Measurements from ENCODE around the gene MOBP. TPM values are rescaled to one million over a fixed set of nuclear protein-coding genes. Genes with fewer than 3 reads are reported as not detected.
"Not testable (repeated sequence)": the region's sequence is repeated elsewhere in the genome, so short reads cannot be mapped to it uniquely, and the experiment has no call there.

Gene MOBP
- total RNA-seq, 2 donors from 2014 or later = 0.34 TPM; not detected in 1

DNA sequence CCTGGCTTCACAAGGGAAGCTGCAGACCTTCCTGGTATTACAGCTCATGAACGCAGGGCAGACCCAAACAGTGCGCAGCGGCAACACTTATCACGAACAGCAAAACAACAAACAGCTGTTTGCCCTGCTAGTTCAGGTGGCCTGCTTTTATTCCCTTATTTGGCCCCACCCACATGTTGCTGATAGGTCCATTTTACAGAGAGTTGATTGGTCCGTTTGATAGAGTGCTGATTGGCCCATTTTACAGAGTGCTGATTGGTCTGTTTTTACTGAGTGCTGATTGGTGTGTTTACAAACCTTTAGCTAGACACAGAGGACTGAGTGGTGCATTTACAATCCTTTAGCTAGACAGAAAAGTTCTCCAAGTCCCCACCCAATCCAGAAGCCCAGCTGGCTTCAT lies 8.9 kb upstream of the MOBP start:
- not testable (repeated sequence) for DNase-seq; H3K36me3 Mint-ChIP-seq (ENCODE audit: insufficient read depth in 2 of 2); ATAC-seq (replicated peaks in 1 of 2); H3K4me3 Mint-ChIP-seq; H3K27ac Mint-ChIP-seq; H3K4me1 Mint-ChIP-seq (ENCODE audit: low read depth); H3K9me3 Mint-ChIP-seq
- peaks cover 28% of the 10 kb centered on the region for H3K27me3 Mint-ChIP-seq (ENCODE audit: low read depth)

DNA sequence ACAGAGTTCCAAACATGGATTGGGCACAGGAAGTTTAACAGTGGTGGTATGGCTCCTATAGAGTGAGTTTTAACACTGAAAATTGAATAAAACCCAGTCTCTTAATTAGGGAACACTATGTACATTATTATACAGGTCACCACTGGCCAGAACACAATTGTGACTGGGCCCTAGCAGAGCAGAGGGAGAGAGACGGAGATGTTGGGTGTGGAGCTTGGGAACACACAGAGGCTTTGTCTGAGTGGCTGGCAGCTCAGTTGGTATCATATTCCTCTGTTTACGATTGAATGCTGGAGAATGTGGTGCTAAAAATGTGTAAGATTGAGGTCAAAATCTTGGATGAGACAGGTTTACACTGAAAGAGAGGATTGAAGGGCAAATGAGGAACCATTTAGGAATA lies 6.8 kb upstream of the MOBP start:
- ATAC-seq (replicated peaks in 1 of 2) (no peak), DNase-seq (no peak)
- Mint-ChIP-seq H3K36me3 (ENCODE audit: insufficient read depth in 2 of 2) (no peaks in the 10 kb centered on the region), H3K4me3 (no peak overlapping the region), H3K27me3 (ENCODE audit: low read depth) (peaks cover 20% of the 10 kb centered on the region), H3K4me1 (ENCODE audit: low read depth) (no peaks in the 10 kb centered on the region), H3K27ac (no peak overlapping the region), H3K9me3 (no peaks in the 10 kb centered on the region)

- Mint-ChIP-seq H3K27ac (no peak overlapping the region), H3K4me1 (ENCODE audit: low read depth) (no peaks in the 10 kb centered on the region), H3K27me3 (ENCODE audit: low read depth) (peaks cover 25% of the 10 kb centered on the region), H3K9me3 (no peaks in the 10 kb centered on the region), H3K4me3 (no peak overlapping the region), H3K36me3 (ENCODE audit: insufficient read depth in 2 of 2) (no peaks in the 10 kb centered on the region)
- DNase-seq = no peak
- no peak for ATAC-seq (replicated peaks in 1 of 2)
Observed at GRCh38 chr3:39463269-39463668, 4.2 kb upstream of the MOBP start.

DNA sequence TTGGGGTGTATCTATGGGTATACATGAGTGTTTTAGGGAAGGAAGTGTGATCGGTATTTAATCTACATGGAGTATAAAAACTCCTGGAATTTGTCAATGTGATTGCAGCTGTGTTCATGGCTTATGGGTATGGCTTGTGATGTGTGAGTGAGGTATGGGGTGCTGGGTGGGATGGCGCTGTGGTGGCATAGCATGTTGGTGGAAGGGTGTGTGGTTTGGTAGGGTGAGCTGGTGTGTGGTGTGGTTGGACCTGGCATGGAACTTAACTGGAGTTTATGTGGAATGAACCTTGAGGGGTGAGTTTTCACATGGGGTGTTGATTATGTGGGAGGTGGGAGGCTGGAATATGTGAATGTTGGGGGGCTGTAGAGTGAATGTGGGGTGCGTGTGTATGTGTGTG lies 492 bp upstream of the MOBP start:
- no peak for ATAC-seq (replicated peaks in 1 of 2)
- no peaks in the 10 kb centered on the region for H3K36me3 Mint-ChIP-seq (ENCODE audit: insufficient read depth in 2 of 2)

DNA sequence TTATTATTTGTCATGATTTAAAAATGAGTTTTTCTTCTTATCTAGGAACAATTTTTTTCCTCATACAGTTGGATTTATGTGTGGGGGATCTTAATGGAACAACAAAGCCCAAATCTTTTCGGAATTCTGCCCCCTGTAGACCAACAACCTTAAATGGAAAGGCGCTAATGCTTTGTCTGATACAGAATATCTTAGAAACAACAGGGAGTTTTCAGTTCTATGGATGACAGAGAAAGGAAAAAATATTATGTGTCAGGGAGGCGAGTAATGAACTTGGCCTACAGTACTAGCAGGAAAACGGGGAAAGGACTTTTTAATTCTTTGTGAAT lies 592 bp downstream of the MOBP start:
- Mint-ChIP-seq H3K36me3 (ENCODE audit: insufficient read depth in 2 of 2) (no peaks in the 10 kb centered on the region), H3K9me3 (no peaks in the 10 kb centered on the region), H3K4me3 (no peak overlapping the region), H3K27me3 (ENCODE audit: low read depth) (peaks cover 14% of the 10 kb centered on the region), H3K4me1 (ENCODE audit: low read depth) (no peaks in the 10 kb centered on the region), H3K27ac (no peak overlapping the region)
- ATAC-seq (replicated peaks in 1 of 2) (no peak), DNase-seq (no peak)

More for the DNA sequence above, 492 bp upstream of the MOBP start:
- no peak for DNase-seq
- Mint-ChIP-seq H3K9me3 (no peaks in the 10 kb centered on the region), H3K4me3 (no peak overlapping the region), H3K27me3 (ENCODE audit: low read depth) (peaks cover 25% of the 10 kb centered on the region), H3K27ac (no peak overlapping the region), H3K4me1 (ENCODE audit: low read depth) (no peaks in the 10 kb centered on the region)

DNA sequence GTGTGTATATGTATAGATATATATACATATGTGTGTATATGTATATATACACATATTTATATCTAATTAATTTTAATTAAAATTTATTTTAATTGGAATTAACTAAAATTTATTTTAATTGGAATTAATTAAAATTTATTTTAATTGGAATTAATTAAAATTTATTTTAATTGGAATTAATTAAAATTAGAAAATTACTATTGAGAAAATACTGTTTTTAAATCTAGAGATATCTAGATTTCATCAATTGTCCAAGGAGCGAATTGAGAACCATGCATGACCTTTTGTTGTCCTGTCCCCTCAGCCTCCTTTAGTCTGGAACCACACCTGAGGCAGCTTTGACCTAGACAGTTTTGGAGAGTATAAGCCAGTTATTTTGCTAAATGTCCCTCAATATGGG lies 1.8 kb downstream of the MOBP start:
- H3K4me3 Mint-ChIP-seq = no peak overlapping the region
- H3K9me3 Mint-ChIP-seq = no peaks in the 10 kb centered on the region
- peaks cover 9% of the 10 kb centered on the region for H3K27me3 Mint-ChIP-seq (ENCODE audit: low read depth)
- no peak overlapping the region for H3K27ac Mint-ChIP-seq
- no peaks in the 10 kb centered on the region for H3K36me3 Mint-ChIP-seq (ENCODE audit: insufficient read depth in 2 of 2)
- ATAC-seq (replicated peaks in 1 of 2) (no peak), DNase-seq (no peak)
- H3K4me1 Mint-ChIP-seq (ENCODE audit: low read depth) = no peaks in the 10 kb centered on the region

- no peaks in the 10 kb centered on the region for H3K36me3 Mint-ChIP-seq (ENCODE audit: insufficient read depth in 2 of 2)
- ATAC-seq (replicated peaks in 1 of 2) = no peak
- H3K4me3 Mint-ChIP-seq = no peak overlapping the region
- peaks cover 9% of the 10 kb centered on the region for H3K27me3 Mint-ChIP-seq (ENCODE audit: low read depth)
- H3K27ac Mint-ChIP-seq = no peak overlapping the region
- H3K4me1 Mint-ChIP-seq (ENCODE audit: low read depth) = no peaks in the 10 kb centered on the region
- H3K9me3 Mint-ChIP-seq = no peaks in the 10 kb centered on the region
- DNase-seq = no peak
Observed at GRCh38 chr3:39469945-39470344, 2.5 kb downstream of the MOBP start.

GRCh38 chr3:39471652-39472051 lies 4.2 kb downstream of the MOBP start:
- no peaks in the 10 kb centered on the region for H3K4me1 Mint-ChIP-seq (ENCODE audit: low read depth)
- H3K27me3 Mint-ChIP-seq (ENCODE audit: low read depth) = peaks cover 9% of the 10 kb centered on the region
- no peak overlapping the region for H3K4me3 Mint-ChIP-seq
- no peak overlapping the region for H3K27ac Mint-ChIP-seq
- H3K9me3 Mint-ChIP-seq = peaks cover 0 to 3% of the 10 kb centered on the region in 2 donors
- peaks cover 0 to 2% of the 10 kb centered on the region in 2 donors for H3K36me3 Mint-ChIP-seq (ENCODE audit: insufficient read depth in 2 of 2)
- ATAC-seq (replicated peaks in 1 of 2) (no peak), DNase-seq (no peak)

DNA sequence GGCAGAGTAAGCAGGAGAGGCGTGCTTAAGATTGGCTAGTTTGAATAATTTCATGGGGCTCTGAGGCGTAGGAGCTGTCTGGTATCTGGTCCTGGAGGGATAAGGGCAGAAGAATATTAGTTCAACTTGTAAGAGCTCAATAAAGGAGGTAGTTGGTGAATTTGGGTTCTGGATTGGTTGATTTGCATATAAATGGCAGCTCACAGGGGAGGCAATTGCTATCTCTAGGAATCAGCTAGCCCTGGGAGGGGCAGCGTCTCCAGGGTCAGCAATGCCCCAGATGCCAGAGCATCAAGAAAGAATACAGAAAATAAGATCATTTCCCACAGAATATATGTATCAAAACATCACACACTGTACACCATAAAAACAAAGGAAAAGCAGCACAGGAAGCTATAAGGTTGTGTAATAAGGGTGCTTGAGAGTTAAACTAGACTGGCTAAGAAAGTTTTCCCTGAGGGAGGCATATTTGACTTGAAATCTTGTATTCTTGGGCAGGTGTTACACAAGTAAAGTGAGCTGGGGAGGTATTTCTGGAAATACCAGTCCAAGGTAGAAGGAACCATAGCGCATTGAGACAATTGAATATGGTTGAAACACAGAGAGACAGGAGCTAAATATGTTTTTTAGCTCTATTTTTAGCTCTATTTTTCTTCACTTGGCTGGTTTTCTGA lies 6.1 kb downstream of the MOBP start:
- no peak for DNase-seq
- Mint-ChIP-seq H3K27me3 (ENCODE audit: low read depth) (no peaks in the 10 kb centered on the region), H3K4me3 (no peak overlapping the region), H3K27ac (no peak overlapping the region), H3K4me1 (ENCODE audit: low read depth) (no peaks in the 10 kb centered on the region), H3K9me3 (peaks cover 0 to 3% of the 10 kb centered on the region in 2 donors), H3K36me3 (ENCODE audit: insufficient read depth in 2 of 2) (peaks cover 0 to 2% of the 10 kb centered on the region in 2 donors)
- ATAC-seq (replicated peaks in 1 of 2) = no peak

DNA sequence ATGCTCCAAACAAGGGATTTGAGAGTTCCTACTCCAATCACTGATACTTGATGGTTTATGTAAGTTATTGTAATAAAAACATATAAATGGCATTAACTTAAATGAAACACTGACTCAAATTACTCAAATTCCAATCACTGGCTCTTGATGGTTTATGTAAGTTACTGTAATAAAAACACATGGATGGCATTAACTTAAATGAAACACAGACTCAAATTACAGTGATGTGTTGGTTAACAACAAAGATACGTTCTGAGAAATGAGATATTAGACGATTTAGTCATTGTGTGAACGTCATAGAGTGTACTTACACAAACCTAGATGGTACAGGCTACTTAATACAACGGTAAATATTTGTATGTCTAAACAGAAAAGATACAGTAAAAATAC lies 6.6 kb downstream of the MOBP start:
- H3K27ac Mint-ChIP-seq = no peak overlapping the region
- ATAC-seq (replicated peaks in 1 of 2) (no peak), DNase-seq (no peak)
- H3K4me3 Mint-ChIP-seq = no peak overlapping the region
- peaks cover 0 to 2% of the 10 kb centered on the region in 2 donors for H3K36me3 Mint-ChIP-seq (ENCODE audit: insufficient read depth in 2 of 2)
- H3K9me3 Mint-ChIP-seq = peaks cover 0 to 3% of the 10 kb centered on the region in 2 donors
- H3K4me1 Mint-ChIP-seq (ENCODE audit: low read depth) = no peaks in the 10 kb centered on the region
- H3K27me3 Mint-ChIP-seq (ENCODE audit: low read depth) = no peaks in the 10 kb centered on the region

- H3K27me3 Mint-ChIP-seq (ENCODE audit: low read depth) = no peaks in the 10 kb centered on the region
- H3K36me3 Mint-ChIP-seq (ENCODE audit: insufficient read depth in 2 of 2) = peaks cover 0 to 2% of the 10 kb centered on the region in 2 donors
- H3K9me3 Mint-ChIP-seq = peaks cover 0 to 3% of the 10 kb centered on the region in 2 donors
- no peak for ATAC-seq (replicated peaks in 1 of 2)
- H3K4me3 Mint-ChIP-seq = no peak overlapping the region
- no peaks in the 10 kb centered on the region for H3K4me1 Mint-ChIP-seq (ENCODE audit: low read depth)
- no peak overlapping the region for H3K27ac Mint-ChIP-seq
- DNase-seq = no peak
Observed at GRCh38 chr3:39476783-39477182, 9.3 kb downstream of the MOBP start.

DNA sequence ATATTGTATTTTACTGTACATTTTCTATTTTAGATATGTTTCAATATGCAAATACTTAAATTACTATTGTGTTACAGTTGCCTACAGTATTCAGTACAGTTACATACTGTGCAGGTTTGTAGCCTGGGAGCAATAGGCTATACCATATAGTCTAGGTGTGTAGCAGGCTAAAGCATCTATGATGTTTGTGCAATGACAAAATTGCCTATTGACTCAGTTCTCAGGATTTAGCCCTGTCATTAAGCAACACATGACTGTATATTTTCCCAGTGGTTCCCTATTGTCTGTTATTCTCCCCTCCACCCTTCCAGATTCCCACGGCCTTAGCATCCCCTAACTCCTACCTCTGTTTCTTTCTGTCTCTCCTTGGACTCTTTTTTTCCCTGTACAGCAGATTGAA lies 10.7 kb downstream of the MOBP start:
- Mint-ChIP-seq H3K9me3 (peaks cover 0 to 3% of the 10 kb centered on the region in 2 donors), H3K27ac (no peak overlapping the region), H3K4me1 (ENCODE audit: low read depth) (no peaks in the 10 kb centered on the region), H3K4me3 (no peak overlapping the region), H3K27me3 (ENCODE audit: low read depth) (no peaks in the 10 kb centered on the region), H3K36me3 (ENCODE audit: insufficient read depth in 2 of 2) (peaks cover 0 to 2% of the 10 kb centered on the region in 2 donors)
- DNase-seq = no peak
- ATAC-seq (replicated peaks in 1 of 2) = no peak

GRCh38 chr3:39479701-39480414 lies 12.4 kb downstream of the MOBP start:
- DNase-seq = no peak
- Mint-ChIP-seq H3K4me1 (ENCODE audit: low read depth) (no peaks in the 10 kb centered on the region), H3K9me3 (peaks cover 0 to 3% of the 10 kb centered on the region in 2 donors), H3K27me3 (ENCODE audit: low read depth) (no peaks in the 10 kb centered on the region), H3K36me3 (ENCODE audit: insufficient read depth in 2 of 2) (peaks cover 0 to 2% of the 10 kb centered on the region in 2 donors), H3K27ac (no peak overlapping the region), H3K4me3 (no peak overlapping the region)
- no peak for ATAC-seq (replicated peaks in 1 of 2)

DNA sequence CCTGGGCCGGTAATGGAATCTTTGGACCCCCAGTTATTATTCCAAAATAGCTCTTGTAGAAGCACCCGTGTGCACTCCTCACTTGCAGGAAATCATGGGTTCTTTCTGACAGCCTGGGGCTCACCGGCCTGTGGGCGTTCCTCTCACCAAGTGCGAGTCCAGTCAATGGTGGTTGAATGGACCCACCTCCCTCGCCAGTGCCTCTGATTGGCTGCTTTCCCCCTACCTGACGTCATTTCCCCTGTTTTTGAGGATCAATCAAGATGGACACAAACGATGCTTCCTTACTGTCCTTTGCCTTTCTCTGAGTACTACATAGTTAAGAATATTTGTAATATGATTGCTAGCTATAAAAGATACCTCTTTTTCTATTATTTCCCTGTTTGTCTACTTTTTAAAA lies 18.1 kb downstream of the MOBP start:
- Mint-ChIP-seq H3K4me3 (no peak overlapping the region), H3K36me3 (ENCODE audit: insufficient read depth in 2 of 2) (no peaks in the 10 kb centered on the region), H3K4me1 (ENCODE audit: low read depth) (no peaks in the 10 kb centered on the region), H3K27me3 (ENCODE audit: low read depth) (peaks cover 16% of the 10 kb centered on the region), H3K9me3 (no peaks in the 10 kb centered on the region), H3K27ac (no peak overlapping the region)
- no peak for DNase-seq
- no peak for ATAC-seq (replicated peaks in 1 of 2)

Measured in activated T-cell treated with anti-CD3 and anti-CD28 coated beads, Interleukin-2, amount 50 U/mL, for 72 hours (primary cell).